BE2C (cell line): ENCODE data around the gene KCNA4.

Experiments used
- DNase-seq: peaks from one replicate; pipeline ENCODE4 v3.0.0-alpha.2; 2020
- H3K27me3 ChIP-seq: fragments of 250-450 bp; sonication (Bioruptor Pico); 2 replicates; pipeline ENCODE4 v1.5.1; 2020; ENCODE audit warnings: mild to moderate bottlenecking
- H3K36me3 ChIP-seq: fragments of 250-450 bp; sonication (Bioruptor Pico); 2 replicates; pipeline ENCODE4 v1.5.1; 2020; ENCODE audit warnings: mild to moderate bottlenecking
- H3K4me1 ChIP-seq: fragments of 250-450 bp; sonication (Bioruptor Pico); 2 replicates; pipeline ENCODE4 v1.5.1; 2020
- H3K4me3 ChIP-seq: 2 replicates; pipeline ENCODE4 v1.5.1; 2011; ENCODE audit warnings: low read depth, low read length
- H3K9me3 ChIP-seq: fragments of 250-450 bp; sonication (Bioruptor Pico); 2 replicates; pipeline ENCODE4 v1.5.1; 2020
- TF ChIP-seq, protein P1 (sequence below): IDR thresholded peaks from 2 replicates; pipeline ENCODE4 v1.5.1; 2012; ENCODE audit warnings: mild to moderate bottlenecking, low read depth, low read length

The KCNA4 gene

GRCh38 chr11:30002157-30002785, 14.6 kb downstream of the KCNA4 start:
- H3K4me1 ChIP-seq, result no peaks in the 10 kb centered on the region
- DNase-seq, result no peak
- TF ChIP-seq, protein P1, sequence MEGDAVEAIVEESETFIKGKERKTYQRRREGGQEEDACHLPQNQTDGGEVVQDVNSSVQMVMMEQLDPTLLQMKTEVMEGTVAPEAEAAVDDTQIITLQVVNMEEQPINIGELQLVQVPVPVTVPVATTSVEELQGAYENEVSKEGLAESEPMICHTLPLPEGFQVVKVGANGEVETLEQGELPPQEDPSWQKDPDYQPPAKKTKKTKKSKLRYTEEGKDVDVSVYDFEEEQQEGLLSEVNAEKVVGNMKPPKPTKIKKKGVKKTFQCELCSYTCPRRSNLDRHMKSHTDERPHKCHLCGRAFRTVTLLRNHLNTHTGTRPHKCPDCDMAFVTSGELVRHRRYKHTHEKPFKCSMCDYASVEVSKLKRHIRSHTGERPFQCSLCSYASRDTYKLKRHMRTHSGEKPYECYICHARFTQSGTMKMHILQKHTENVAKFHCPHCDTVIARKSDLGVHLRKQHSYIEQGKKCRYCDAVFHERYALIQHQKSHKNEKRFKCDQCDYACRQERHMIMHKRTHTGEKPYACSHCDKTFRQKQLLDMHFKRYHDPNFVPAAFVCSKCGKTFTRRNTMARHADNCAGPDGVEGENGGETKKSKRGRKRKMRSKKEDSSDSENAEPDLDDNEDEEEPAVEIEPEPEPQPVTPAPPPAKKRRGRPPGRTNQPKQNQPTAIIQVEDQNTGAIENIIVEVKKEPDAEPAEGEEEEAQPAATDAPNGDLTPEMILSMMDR, result no peak
- no peaks in the 10 kb centered on the region for H3K36me3 ChIP-seq
- no peak overlapping the region for H3K4me3 ChIP-seq
- no peaks in the 10 kb centered on the region for H3K27me3 ChIP-seq
- H3K9me3 ChIP-seq, result no peaks in the 10 kb centered on the region

DNA sequence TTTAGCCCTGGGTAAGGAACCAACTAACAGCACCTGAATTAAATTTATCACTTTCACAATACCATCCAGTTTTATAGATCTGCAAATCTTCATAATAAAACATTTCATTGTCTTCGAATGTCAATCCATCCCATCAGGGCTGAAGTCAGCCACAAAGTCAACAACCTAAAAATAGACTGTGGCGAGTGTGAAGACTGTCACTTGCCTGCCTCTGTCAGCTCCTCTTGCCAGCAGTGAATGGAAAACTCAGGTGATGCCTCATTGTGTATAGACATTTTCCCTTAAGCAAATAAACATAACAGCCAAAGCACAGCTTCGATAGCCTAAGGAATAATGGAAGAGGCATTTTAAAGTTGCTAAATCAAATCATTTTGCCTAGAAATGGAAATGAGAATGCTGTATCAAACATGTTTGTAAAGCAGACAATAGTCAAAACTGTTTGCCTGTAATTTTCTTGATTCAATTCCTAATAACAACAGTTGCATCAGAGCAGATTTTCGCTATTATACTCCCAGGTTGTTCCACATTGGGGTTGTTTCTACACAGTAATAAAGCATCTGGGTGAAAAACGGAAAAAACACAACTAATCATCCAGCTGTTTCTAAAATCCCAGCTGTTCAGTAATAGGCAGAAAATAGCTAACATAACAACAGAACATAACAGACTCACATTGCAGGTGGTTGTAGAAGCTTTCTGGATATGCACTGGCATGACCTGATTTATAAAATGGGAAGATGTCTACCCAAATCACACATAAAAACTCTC, 15.7 kb downstream of the KCNA4 start:
- H3K4me3 ChIP-seq, result no peak overlapping the region
- no peaks in the 10 kb centered on the region for H3K27me3 ChIP-seq
- no peak for DNase-seq
- no peaks in the 10 kb centered on the region for H3K9me3 ChIP-seq
- H3K36me3 ChIP-seq, result no peaks in the 10 kb centered on the region
- no peaks in the 10 kb centered on the region for H3K4me1 ChIP-seq
- TF ChIP-seq, protein P1, result no peak

DNA sequence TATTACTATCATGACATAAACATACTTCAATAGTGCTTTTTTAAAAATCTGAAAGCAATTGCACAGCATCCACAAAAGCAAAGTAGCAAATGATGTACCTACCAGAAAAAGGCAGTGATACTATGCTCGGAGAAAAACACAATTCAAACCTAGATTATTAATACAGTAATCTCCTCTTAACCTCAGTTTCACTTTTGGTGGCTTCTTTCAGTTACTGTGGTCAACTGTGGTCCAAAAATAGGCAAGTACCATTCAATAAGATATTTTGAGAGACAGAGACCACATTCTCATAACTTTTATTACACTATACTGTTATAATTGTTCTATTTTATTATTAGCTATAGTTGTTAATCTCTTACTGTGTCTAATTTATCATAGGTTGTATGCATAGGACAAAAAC, 20.8 kb downstream of the KCNA4 start:
- H3K9me3 ChIP-seq, result no peaks in the 10 kb centered on the region
- no peak for DNase-seq
- no peaks in the 10 kb centered on the region for H3K27me3 ChIP-seq
- H3K4me1 ChIP-seq, result no peaks in the 10 kb centered on the region
- TF ChIP-seq, protein P1, result no peak
- no peaks in the 10 kb centered on the region for H3K36me3 ChIP-seq
- H3K4me3 ChIP-seq, result no peak overlapping the region

- DNase-seq, result no peak
- H3K27me3 ChIP-seq, result no peaks in the 10 kb centered on the region
Measured at GRCh38 chr11:29989174-29989970, 27.5 kb downstream of the KCNA4 start.

GRCh38 chr11:29985248-29985647, 31.6 kb downstream of the KCNA4 start:
- H3K4me1 ChIP-seq, result no peaks in the 10 kb centered on the region
- no peaks in the 10 kb centered on the region for H3K36me3 ChIP-seq
- H3K4me3 ChIP-seq, result no peak overlapping the region
- no peak for DNase-seq
- TF ChIP-seq, protein P1, result no peak
- no peaks in the 10 kb centered on the region for H3K9me3 ChIP-seq
- no peaks in the 10 kb centered on the region for H3K27me3 ChIP-seq

More at GRCh38 chr11:29989174-29989970, 27.5 kb downstream of the KCNA4 start:
- H3K4me3 ChIP-seq, result no peak overlapping the region
- no peaks in the 10 kb centered on the region for H3K4me1 ChIP-seq
- TF ChIP-seq, protein P1, result no peak
- H3K9me3 ChIP-seq, result no peaks in the 10 kb centered on the region
- H3K36me3 ChIP-seq, result no peaks in the 10 kb centered on the region
